GM19238 (cell line): ENCODE results near the gene ZBTB9.

Source experiments
- DNase-seq: peaks from one replicate; pipeline ENCODE4 v3.0.0; 2011; ENCODE audit warnings: low spot score; ENCODE audit not compliant: insufficient read length

ZBTB9 gene

DNA sequence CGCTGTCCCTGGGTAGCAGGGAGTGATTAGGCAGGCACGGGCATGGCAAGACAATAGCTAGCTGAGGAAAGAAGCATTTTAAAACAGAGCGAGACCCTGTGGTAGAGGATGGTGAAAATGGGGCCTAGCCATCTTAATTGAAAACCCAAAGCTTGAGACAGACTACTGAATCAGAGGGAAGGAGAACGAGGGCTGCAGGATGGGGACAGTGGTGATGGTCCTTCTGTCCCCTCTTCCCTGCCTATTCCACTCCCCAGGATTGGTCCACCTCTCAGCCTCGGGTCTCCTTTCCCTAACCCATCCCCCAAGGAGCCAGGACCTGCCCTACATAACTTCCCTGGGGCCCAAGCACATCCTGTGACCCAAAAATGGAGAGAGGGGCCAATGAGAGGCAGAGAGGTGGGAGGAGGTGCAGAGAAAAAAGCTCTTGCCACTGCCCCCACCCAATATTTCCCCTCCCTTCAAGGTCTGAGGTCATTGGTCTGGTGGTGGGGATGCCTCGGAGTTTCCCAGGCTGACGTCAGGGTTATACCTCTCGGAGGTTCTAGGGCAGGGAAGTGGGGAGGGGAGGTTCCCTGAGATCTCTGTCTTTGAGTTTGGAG lies 35.6 kb upstream of the ZBTB9 start:
- DNase-seq: no peak

DNA sequence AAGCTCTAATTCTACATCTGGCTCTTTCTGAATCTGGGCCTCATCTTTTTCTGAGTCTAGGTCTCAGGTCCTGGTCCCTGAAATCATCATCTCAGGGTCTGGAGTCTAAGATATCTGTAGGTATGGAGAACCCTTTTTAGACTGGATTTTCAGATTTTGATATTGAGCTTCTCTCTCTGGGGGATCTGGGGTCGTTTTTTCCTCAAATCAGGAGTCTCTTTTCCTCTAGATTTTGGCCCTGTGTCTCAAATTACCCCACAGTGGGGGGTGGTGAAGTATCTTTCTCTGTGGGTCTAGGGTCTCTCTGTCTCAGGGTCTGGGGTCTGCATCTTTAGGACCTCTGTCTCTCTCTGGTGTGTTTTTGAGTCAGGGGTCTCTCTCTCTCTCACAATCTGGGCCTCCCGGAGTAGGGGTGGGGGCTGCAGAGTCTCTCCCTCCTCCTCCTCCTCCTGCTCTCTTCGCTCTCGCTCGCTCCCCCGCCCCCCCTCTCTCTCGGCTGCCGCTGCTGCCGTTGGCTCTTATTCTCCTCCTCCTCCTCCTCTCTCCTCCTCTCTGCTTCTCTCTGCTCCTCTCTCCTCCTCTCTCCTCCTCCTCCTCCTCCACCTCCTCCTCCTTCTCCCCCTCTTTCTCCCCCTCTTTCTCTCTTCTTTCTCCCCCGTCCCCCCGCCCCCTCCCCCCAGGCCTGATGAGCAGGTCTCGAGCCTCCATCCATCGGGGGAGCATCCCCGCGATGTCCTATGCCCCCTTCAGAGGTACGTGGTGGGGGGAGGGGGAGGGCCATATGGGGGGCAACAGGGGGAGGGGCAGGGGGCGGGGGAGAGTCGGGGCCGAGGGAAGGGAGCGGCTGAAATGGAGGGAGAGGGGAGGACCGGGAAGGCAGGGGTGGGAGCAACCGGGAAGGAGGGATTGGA lies 34.5 kb upstream of the ZBTB9 start, which contains the start of gene SYNGAP1:
TSS of gene SYNGAP1 (plus strand) at position 486 of the 911 bp plus-strand sequence. CDS start at position 686, 200 bp downstream.
- DNase-seq: no peak

DNA sequence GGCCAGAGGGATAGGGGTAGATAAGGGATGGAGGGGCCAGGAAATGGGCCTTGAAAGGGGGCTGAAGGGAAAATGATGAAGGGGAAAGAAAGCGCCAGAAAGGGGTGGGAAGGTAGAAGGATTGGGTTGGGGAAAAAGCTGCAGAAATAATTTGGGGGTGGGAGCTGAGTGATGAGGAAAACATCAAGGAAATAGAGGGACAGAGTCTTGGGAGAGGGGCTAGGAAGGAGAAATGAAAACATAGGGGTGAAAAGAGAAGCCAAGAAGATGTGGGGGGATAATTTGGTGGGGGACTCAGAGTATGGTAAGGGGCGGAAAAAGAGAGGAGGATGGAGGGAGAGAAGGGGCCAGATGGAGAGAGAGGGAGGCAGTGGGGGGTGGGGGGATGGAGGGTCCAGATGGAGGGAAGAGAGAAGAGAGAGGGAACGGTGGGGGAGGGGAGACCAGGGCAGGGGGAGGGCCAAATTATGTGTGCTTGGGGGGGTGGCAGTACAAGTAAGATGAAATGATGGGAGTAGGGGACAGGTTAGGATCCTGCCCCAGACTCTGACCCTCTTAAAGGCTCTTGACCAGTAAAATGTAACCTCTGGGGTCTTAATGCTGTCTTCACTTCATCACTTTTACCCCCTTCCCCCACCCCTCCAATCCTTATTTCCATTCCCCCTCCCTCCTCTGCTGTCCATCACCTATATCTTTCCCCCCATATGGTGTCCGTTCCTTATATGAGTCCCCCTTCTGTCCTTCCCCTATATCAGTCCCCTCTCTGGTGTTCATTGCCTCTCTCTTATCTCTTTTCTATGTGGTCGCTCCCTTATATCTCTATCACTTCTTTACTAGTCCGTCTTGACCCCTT lies 33.7 kb upstream of the ZBTB9 start:
- no peak for DNase-seq

DNA sequence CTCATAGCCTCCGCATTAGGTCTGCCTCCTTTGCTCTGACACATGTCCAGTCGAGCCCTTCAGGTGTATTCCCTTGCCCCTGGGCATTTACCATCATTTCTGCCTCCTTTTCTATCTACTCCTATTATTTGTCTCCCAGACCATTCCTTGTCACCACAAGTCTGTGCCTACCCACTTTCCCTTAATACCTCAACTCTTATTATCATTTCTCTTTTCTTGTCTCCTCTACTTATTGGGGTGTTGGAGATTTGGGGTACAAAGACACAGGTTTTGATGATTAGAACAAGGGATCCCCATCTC lies 33.1 kb upstream of the ZBTB9 start:
- no peak for DNase-seq

DNA sequence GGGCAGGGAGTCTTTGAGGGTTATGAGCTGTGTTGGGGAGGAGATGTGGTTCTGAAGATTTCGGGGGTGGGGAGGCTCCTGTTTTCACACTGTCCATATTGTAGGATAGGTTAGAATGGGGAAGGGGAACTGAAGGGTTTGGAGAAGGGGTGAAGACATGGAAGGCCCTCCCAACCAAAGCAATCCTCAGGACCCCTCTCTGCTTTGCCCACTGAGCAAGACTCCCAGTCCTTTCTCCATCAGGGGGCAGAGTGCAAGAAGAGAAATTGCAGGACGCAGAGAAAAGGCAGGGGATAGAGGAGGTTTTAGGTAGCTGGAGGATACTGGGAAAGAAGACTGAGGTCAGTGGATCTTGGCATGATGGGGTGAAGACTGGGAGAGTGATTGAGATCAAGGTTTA lies 30.6 kb upstream of the ZBTB9 start:
- DNase-seq: no peak

DNA sequence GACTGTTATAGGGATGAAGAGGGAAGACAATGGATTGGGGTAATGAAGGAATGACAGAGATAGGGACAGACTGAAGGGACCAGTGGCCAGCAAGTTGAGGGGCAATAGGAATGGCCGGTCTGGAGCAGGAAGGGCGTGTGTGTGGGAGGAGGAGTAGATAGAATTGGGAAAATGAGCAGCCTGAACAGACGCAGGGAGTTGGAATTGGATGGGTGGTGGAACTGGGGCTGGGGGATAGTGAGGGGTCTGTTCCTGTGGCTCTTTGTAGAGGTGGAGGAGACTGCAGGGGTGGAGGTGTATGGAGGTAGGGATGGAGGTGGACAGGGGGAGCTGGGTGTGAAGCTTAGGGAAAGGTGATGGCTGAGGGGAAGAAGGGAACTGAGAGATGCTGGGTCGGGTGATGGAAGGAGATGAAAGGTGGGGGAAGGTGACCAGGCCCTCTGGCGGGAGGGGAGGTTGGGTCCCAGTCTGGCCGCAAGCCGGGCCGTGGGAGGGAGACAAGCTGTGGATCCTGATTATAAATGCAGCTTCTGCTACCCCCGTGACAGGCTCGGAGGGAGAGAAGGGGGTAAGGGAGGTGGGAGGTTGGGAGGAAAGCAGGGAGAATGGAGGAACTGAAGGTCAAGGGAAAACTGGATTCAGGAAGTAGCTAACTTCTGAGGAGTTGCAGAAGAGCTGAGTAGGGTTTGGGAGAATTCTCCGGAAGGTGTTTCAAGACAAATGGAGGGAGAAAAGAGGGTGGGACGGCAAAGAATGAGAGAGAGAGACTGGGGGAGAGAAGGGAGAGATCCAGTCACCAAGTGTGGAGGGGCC lies 29.3 kb upstream of the ZBTB9 start:
- no peak for DNase-seq

DNA sequence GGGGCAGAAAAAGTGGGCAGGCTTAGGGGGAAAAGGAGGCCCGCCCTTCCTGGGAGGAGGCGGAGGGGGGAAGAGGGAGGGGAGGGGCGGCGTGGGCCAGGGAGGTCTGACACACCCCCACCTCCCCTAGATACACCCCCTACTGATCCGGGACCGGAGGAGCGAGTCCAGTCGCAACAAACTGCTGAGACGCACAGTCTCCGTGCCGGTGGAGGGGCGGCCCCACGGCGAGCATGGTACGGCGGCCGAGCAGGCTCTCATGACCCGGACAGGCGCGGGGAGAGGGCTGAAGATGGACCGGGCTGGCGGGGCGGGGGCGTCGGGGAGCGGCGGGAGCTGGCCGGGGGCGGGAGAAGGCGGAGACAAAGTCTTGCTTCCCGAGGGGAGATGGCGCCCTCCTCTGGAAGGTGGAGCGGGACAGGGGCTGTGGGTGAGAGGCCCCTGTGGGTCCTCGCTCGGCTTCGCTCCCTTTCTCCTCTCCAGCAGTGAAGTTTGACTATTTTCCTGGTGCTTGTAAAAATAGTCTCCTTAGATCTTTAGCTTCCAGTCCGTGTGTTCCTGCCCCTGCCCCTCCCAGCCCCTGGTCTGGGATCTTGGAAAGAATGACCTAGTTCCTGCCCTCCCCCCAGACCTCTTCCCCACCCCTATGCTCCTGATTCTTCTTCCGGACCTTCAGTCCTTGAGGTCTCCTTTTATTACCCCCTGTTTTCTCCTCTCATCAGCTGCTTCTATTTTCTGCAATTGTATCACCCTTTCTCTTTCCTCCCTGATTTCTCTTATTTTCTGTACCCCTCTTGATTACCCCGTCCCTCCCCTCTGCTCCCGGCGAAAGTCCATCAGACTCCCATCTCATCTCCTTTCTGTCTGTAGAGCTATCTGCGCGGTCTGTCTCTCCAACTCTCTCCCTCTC lies 28.5 kb upstream of the ZBTB9 start:
- DNase-seq: peak; percentile 87

DNA sequence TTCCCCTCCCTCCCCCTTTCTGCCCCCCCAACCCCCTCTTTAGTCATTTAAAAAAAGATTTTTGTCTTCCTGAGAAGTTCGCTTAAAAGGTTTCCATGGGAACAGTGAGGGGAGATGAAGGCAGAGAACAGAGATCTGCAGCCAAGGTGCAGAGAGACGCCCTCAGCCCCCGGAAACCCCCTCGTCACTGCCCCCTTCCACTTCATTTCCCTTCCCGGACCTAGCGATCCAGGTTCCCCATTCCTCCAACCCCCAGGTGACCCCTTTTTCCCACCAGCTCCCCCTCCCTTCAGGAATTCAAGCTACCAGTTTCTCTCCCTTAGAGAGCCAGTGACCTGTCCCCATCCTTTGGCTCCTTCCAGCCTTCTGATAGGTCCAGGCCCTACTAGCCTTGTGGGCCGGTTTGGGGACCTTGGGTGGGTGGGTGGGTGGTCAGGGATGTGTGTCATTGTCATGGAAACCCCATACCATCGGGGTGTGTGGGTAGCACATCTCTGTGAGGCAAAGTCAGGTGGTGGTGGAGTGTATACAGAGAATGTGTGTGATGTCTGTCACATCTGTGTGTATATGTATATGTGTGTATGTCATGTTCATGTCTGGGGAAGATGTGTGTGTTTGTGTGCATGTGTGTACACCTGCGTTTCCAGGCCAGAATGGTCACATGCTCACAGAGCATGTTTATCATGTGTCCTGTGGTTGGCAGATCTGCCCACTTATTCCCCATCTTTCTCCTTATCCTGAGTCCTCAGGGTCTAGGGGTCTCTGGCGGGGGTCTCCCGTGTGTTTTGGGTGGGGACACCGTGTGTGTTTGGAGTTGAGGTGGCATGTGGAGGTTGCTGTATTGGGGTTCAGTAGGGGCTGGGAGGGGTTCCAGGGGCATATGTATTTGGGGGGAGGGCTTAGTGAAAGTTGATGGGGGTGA lies 27.5 kb upstream of the ZBTB9 start:
- no peak for DNase-seq

DNA sequence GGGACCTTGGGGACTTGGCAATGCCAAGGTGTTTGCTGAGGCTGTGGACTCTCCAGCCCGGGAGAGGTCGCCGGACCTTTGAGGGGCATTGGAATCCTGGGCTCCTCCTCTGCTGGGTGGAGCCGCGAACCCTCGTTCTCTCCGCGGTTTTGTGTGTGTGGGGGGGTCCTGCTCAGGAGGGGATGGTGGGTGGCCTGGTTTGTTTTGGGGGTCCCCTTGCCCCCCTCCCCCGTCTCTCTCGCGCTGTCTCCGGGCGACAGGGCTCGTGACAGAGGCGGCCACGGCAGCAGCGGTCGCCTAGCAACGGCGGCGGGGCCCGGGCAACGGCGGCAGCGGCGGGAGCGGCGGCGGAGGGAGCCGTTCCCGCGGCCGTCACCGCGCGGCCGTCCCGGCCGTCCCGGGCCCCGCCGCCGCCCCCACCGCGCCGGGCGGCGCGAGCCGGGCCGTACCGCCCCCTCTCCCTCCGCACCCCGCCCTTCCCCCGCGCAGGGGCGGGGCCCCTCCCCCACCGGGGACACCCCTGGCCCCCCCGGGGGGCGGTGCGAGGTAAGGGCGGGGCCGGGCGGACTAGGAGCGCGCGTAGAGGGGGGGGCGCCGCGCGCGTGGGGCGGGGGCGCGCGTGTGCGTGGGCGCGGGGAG lies 26.7 kb upstream of the ZBTB9 start:
- peak; percentile 58 for DNase-seq

DNA sequence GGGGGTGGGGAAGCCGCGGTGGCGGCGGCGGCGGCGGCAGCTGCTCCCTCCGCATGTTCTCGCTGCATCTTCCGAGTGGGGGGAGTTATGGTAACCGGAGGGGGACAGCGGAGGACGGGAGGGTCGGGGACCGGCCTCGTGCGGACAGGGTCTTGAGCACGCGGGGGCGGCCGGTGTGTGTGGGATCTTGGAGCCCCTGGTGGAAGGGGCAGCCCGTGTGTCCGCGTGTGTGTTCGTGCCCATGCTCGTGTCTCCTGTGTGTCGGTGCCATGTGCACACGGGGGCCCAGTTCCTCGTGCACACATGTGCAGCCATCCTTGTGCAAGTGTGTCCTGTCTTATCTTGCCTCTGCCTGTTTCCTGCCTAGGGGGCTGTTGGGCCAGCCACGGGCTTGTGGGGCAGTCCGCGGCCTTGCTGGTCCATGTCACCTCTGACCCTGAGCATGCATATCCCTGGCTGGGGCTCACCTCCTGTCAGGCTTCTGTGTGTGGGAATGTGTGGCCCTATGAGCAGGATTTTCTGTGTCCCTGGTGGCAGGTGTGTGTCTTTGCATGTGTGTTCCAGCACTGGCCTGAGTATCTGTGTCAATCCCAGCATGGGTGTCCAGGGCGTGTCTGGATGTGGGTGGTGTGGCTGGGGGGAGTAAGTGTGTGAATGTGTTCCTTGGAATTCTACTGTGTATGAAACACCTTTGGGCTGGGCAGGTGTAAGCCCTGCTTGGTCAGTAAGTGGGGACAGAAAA lies 26.0 kb upstream of the ZBTB9 start:
- DNase-seq: peak; percentile 57

DNA sequence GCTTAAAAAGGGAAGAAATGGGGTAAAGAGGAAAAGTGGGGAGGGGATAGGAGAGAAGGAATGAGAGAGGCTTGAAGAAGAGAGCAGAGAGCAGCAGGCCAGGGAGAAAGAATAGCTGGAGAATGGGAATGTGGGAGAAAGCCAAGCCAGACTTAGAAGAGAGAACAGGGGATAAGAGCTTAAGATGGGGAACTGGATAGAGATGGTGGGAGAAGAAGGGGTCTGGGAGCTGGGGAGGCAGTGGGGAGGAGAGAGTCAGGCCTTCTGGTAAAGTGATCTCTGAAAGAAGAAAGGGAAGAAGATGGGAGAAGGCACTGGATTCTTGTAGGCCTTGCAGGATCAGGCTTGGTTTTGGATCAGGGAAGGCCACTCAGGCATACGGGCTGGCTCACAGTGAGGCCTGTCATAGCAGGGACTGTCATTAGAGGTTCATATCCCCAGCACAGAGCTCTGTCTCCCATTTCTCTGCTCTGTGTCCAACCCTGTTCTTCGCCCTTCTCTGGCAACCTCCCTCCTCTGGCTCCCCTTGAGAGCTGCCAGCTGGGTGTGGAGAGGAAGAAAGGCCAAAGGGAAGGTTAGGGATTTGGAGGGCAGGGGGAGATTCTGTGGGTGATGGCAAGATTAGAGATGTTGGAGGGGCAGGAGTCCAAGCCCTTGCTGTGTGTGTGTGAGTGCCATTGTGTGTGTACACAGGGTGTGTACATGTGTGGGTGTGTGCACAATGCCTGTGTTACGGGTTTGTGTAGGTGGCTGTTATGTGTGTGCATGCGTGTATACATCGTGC lies 25.2 kb upstream of the ZBTB9 start:
- no peak for DNase-seq

DNA sequence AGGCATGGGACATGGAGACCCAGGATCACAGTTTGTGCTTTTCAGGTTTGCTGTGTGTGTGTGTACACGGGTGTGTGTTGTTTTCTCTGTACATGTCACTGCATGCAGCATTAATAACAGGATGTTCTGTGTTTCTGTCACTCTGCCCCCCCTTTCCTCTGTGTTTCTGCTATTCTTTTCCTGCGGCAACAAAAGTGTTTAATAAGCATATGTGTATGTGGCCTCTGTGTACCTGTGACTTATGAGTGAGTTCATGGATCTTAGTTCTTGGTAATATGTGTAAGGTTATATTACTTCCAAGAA lies 24.7 kb upstream of the ZBTB9 start:
- no peak for DNase-seq

DNA sequence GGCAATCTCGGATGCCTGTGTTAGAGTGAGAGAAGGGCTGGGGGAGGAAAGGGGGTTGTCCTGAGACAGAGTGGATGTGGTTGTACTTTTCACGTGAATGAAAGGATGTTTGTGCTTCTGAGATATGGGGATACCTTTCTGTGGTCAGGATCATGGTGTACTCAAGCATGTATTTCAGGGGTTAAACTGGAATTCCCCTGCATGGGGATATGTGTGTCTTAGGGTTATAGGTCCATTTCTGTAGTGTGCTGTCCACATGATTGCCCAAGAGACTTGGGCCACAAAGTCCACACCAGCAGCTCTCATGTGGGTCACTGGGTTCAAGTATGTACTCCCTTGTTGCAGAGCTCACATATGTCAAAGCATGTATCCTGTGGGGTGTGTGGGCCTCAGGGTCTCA lies 24.0 kb upstream of the ZBTB9 start:
- no peak for DNase-seq

DNA sequence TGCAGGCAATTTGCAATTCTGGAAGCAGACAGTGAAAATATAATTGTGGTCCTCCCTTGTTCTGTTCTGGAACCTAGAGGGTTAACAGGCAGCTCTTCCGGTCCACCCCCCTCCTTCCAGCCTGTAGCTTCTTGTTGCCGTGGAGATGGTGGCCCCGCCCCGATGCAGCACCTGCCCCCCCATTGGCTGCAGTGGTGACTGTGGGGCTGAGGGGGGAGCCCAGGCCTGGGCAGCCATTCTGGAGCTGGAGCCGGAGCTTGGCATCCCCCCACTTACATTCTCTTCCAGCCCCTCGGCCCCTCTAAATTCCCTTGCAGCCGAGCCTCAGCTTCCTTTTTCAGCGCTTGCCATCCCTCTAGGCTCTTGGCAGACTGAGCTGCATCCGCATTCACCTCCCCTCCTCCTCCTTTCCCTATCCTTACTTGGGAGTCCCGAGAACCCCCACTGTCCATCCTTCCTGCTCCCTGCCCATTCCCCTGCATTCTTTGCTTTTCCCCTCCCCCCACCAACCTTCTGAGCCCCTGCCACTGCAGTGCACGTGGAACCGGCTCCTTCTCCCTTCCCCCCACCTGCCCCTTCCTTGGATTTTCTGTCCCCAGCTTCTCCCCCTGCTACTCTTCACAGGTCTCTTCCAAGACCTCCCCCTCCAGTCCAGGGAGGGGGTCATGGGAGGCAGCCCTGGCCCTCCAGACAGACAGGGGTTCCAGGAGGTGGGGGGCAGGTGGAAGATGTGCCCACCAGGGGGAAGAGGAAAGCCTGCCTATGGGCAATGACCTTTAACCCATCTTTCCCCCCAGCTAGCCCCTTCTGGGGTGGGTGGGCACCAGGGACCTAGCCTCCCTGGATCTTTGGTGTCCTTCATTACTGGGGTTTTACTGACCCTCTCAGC lies 23.1 kb upstream of the ZBTB9 start:
- DNase-seq: peak; percentile 96

DNA sequence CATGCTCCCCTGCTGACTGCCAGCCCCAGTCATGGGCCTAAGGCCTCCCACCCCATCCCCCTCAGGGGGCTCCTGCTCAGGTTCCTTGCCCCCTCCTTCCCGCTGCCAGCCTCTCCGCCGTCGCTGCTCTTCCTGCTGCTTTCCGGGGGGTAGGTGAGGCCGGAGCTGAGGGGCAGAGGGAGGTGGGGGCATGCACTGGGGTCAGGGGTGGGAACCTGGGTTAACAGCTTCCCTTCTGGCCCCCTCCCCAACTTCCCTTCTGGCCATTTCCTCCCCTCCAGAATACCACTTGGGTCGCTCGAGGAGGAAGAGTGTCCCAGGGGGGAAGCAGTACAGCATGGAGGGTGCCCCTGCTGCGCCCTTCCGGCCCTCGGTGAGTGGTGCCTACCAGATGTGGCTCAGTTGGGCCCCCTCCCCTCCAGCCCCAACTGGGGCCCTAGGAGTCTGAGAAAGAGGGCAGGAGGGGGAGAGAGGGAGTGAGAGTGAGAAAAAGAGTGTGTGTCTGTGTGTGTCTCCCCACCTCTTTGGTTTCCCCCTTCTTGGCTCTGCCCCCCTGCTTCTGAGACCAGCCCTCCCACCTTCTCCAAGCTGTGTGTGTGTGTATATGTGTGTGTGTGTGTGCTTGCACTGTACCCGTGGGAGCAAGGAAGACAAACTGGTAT lies 22.4 kb upstream of the ZBTB9 start:
- DNase-seq: no peak

DNA sequence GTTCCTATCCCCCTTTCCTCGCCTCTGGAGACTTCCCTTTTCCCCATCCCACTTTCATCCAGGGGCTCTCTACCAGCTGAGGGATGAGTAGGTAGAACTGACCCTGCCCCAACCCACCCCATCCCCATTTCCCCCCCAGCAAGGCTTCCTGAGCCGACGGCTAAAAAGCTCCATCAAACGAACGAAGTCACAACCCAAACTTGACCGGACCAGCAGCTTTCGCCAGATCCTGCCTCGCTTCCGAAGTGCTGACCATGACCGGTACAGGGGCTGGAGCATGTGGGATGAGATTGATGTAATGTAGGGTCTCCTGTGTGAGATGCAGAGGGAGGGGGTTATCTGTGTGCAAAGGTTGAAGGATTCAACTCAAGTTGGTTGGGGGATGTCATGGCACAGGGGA lies 21.8 kb upstream of the ZBTB9 start:
- no peak for DNase-seq
